H1 (cell line): Measurements from ENCODE around the gene LIMK2. TPM values are rescaled to one million over a fixed set of nuclear protein-coding genes. Genes with fewer than 3 reads are reported as not detected.
A peak's percentile ranks its signal among the peaks of the same experiment; 100 is the strongest.

Experiments used
- CTCF ChIA-PET: fragments of 300-600 bp; sonication (Branson Sonifier 250); formaldehyde crosslinking; loops from one replicate; lab custom pipeline; 2021; ENCODE audit not compliant: partially characterized antibody; lab: Charles Lee
- POLR2A ChIA-PET: fragments of 300-600 bp; sonication (Branson Sonifier 250); formaldehyde crosslinking; loops from one replicate; lab custom pipeline; 2021; ENCODE audit warnings: inconsistent platforms; ENCODE audit not compliant: partially characterized antibody; lab: Charles Lee
- DNase-seq, 2 experiments: peaks; one replicate each; pipeline versions ENCODE4 v3.0.0 to v3.0.0-alpha.2; 2010 to 2022; ENCODE audit warnings: low spot score in 2 of 2, low read depth in 1 of 2, mixed read lengths in 1 of 2
- FAIRE-seq: peaks from 2 replicates; lab custom pipeline; 2011; peaks lifted over from hg19 to GRCh38; lab: Jason Lieb, UNC
- H2AFZ ChIP-seq: 2 replicates; pipeline ENCODE4 v1.8.1; 2012; ENCODE audit warnings: low read length, inconsistent platforms
- H2AK5ac ChIP-seq: 2 replicates; pipeline ENCODE4 v1.6.1; 2013; ENCODE audit warnings: low read depth, low read length
- H2BK120ac ChIP-seq: replicated peaks from 2 replicates; pipeline ENCODE3; 2013; ENCODE audit warnings: low read depth, low read length, inconsistent platforms
- H2BK12ac ChIP-seq: 2 replicates; pipeline ENCODE4 v1.6.1; 2013; ENCODE audit warnings: low read depth, low read length
- H2BK15ac ChIP-seq: 2 replicates; pipeline ENCODE4 v1.6.1; 2013; ENCODE audit warnings: low read length
- H2BK20ac ChIP-seq: 2 replicates; pipeline ENCODE4 v1.6.1; 2013; ENCODE audit warnings: low read length
- H2BK5ac ChIP-seq: 2 replicates; pipeline ENCODE4 v1.6.1; 2013; ENCODE audit warnings: low read depth, low read length
- H3K14ac ChIP-seq: 2 replicates; pipeline ENCODE4 v1.6.1; 2013; ENCODE audit warnings: inconsistent platforms; ENCODE audit not compliant: insufficient read length
- H3K18ac ChIP-seq: 2 replicates; pipeline ENCODE4 v1.6.1; 2013; ENCODE audit warnings: low read length; ENCODE audit errors: extremely low read depth
- H3K23ac ChIP-seq: 2 replicates; pipeline ENCODE4 v1.6.1; 2013; ENCODE audit warnings: inconsistent platforms; ENCODE audit not compliant: insufficient read length
- H3K23me2 ChIP-seq: 2 replicates; pipeline ENCODE4 v1.6.1; 2013; ENCODE audit warnings: low read depth, low read length
- H3K27ac ChIP-seq: 2 replicates; pipeline ENCODE4 v1.6.1; 2011; ENCODE audit warnings: low read depth, low read length, inconsistent platforms
- H3K27me3 ChIP-seq, 4 experiments: replicated peaks in 1 of 4; 1 replicate in 1 of 4; 2 replicates in 3 of 4; pipeline versions ENCODE4 v1.6.1 to v1.8.1; 2011 to 2013; ENCODE audit warnings: low read length in 3 of 4, mild to moderate bottlenecking in 3 of 4, inconsistent platforms in 2 of 4, mixed read lengths in 2 of 4, moderate library complexity in 1 of 4; ENCODE audit not compliant: control insufficient read depth in 3 of 4, insufficient read depth in 3 of 4; ENCODE audit errors: extremely low read depth in 1 of 4
- H3K36me3 ChIP-seq, 4 experiments: 2 replicates each; pipeline versions ENCODE4 v1.6.1 to v1.8.1; 2011 to 2013; ENCODE audit warnings: mild to moderate bottlenecking in 4 of 4, low read length in 3 of 4, moderate library complexity in 2 of 4, control low read depth in 1 of 4, inconsistent platforms in 1 of 4; ENCODE audit not compliant: insufficient read depth in 4 of 4, control insufficient read depth in 2 of 4
- H3K4ac ChIP-seq: replicated peaks from 2 replicates; pipeline ENCODE3; 2013; ENCODE audit warnings: low read length, low read depth, mixed read lengths, inconsistent platforms; ENCODE audit not compliant: insufficient read length
- H3K4me1 ChIP-seq, 4 experiments: replicated peaks in 1 of 4; 1 replicate in 1 of 4; 2 replicates in 3 of 4; pipeline versions ENCODE4 v1.6.1 to v1.8.1; 2011 to 2013; ENCODE audit warnings: low read length in 3 of 4, inconsistent platforms in 2 of 4, mixed read lengths in 1 of 4; ENCODE audit not compliant: insufficient read depth in 4 of 4, control insufficient read depth in 3 of 4
- H3K4me2 ChIP-seq, 2 experiments: 2 replicates each; pipeline versions ENCODE4 v1.6.1 to v1.8.1; 2011 to 2013; ENCODE audit warnings: low read depth in 2 of 2, low read length in 2 of 2, control low read depth in 1 of 2, inconsistent platforms in 1 of 2, mild to moderate bottlenecking in 1 of 2; ENCODE audit not compliant: insufficient read depth in 1 of 2
- H3K4me3 ChIP-seq, 4 experiments: fragments of 200-600, 300-600 bp in 1 of 4; sonication (generic), shearing (Covaris generic), sonication (Bioruptor Twin) in 1 of 4; 2 replicates each; pipeline versions ENCODE4 v1.5.1 to v1.8.1; 2011 to 2016; ENCODE audit warnings: low read length in 4 of 4, low read depth in 3 of 4, control low read depth in 2 of 4, inconsistent platforms in 2 of 4, mild to moderate bottlenecking in 2 of 4, mixed read lengths in 1 of 4, moderate library complexity in 1 of 4; ENCODE audit not compliant: insufficient read depth in 2 of 4; ENCODE audit errors: extremely low read depth in 1 of 4
- H3K56ac ChIP-seq: replicated peaks from 2 replicates; pipeline ENCODE3; 2013; ENCODE audit warnings: low read depth, mild to moderate bottlenecking, mixed read lengths, low read length, inconsistent platforms; ENCODE audit not compliant: insufficient read length
- H3K79me1 ChIP-seq: 2 replicates; pipeline ENCODE4 v1.6.1; 2013; ENCODE audit warnings: low read depth, low read length, control low read depth
- H3K79me2 ChIP-seq, 2 experiments: 2 replicates each; pipeline versions ENCODE4 v1.6.1 to v1.8.1; 2012 to 2013; ENCODE audit warnings: low read length in 2 of 2, mild to moderate bottlenecking in 2 of 2, inconsistent platforms in 1 of 2; ENCODE audit not compliant: insufficient read depth in 2 of 2, control insufficient read depth in 1 of 2
- H3K9ac ChIP-seq, 4 experiments: replicated peaks in 1 of 4; 1 replicate in 1 of 4; 2 replicates in 3 of 4; pipeline versions ENCODE4 v1.6.1 to v1.8.1; 2011 to 2013; ENCODE audit warnings: low read depth in 3 of 4, low read length in 3 of 4, control low read depth in 2 of 4, mild to moderate bottlenecking in 2 of 4, moderate library complexity in 2 of 4, inconsistent platforms in 1 of 4; ENCODE audit errors: extremely low read depth in 1 of 4
- H3K9me3 ChIP-seq, 2 experiments: 2 replicates each; pipeline versions ENCODE4 v1.6.1 to v1.8.1; 2012 to 2013; ENCODE audit warnings: mild to moderate bottlenecking in 2 of 2, moderate library complexity in 2 of 2, control low read depth in 1 of 2, inconsistent platforms in 1 of 2, low read depth in 1 of 2, low read length in 1 of 2, mixed read lengths in 1 of 2; ENCODE audit not compliant: insufficient read depth in 2 of 2
- H4K20me1 ChIP-seq, 2 experiments: replicated peaks in 1 of 2; 2 replicates each; pipeline versions ENCODE3 to v1.8.1; 2011 to 2013; ENCODE audit warnings: inconsistent platforms in 2 of 2, low read length in 2 of 2, mild to moderate bottlenecking in 1 of 2; ENCODE audit not compliant: insufficient read depth in 2 of 2, control insufficient read depth in 1 of 2
- H4K5ac ChIP-seq: 2 replicates; pipeline ENCODE4 v1.6.1; 2013; ENCODE audit warnings: low read length, low read depth, mixed read lengths, inconsistent platforms; ENCODE audit not compliant: insufficient read length
- H4K8ac ChIP-seq: 2 replicates; pipeline ENCODE4 v1.8.0; 2013; ENCODE audit warnings: mild to moderate bottlenecking, moderate library complexity, low read length, inconsistent platforms; ENCODE audit not compliant: insufficient read depth; ENCODE audit errors: extremely low read depth
- H4K91ac ChIP-seq: replicated peaks from 2 replicates; pipeline ENCODE3; 2013; ENCODE audit warnings: low read length, mixed read lengths, inconsistent platforms; ENCODE audit not compliant: insufficient read length
- ATF3 ChIP-seq: IDR thresholded peaks from 2 replicates; pipeline ENCODE4 v1.6.1; 2011; ENCODE audit warnings: low read depth, mild to moderate bottlenecking, low read length; ENCODE audit not compliant: insufficient read depth
- BACH1 ChIP-seq: IDR thresholded peaks from 2 replicates; pipeline ENCODE4 v1.6.1; 2012; ENCODE audit warnings: low read length, improper control_type of control experiment
- E2F6 ChIP-seq: IDR thresholded peaks from 2 replicates; pipeline ENCODE4 v1.6.1; 2012; ENCODE audit warnings: inconsistent platforms
- KDM1A ChIP-seq: fragments of 200-600, 300-600 bp; sonication (generic); IDR thresholded peaks from 2 replicates; pipeline ENCODE4 v1.7.1; 2016; ENCODE audit warnings: mild to moderate bottlenecking, low read length, borderline replicate concordance
- POU5F1 ChIP-seq: IDR thresholded peaks from 2 replicates; pipeline ENCODE4 v1.6.1; 2011; ENCODE audit warnings: low read depth, mild to moderate bottlenecking, low read length, moderate library complexity
- RFX5 ChIP-seq: IDR thresholded peaks from 2 replicates; pipeline ENCODE4 v1.6.1; 2011; ENCODE audit warnings: low read depth, low read length, improper control_type of control experiment, borderline replicate concordance
- SIRT6 ChIP-seq: IDR thresholded peaks from one replicate; pipeline ENCODE4 v1.7.1; 2012; ENCODE audit warnings: low read length, inconsistent platforms
- SP4 ChIP-seq: IDR thresholded peaks from 2 replicates; pipeline ENCODE4 v1.6.1; 2012; ENCODE audit warnings: low read length, inconsistent platforms
- TAF1 ChIP-seq: IDR thresholded peaks from 2 replicates; pipeline ENCODE4 v1.6.1; 2011; ENCODE audit warnings: mild to moderate bottlenecking, low read depth, low read length
- WGBS, 2 experiments: shearing (Covaris generic) in 1 of 2; methylation state at CpG; one replicate each; pipeline versions ENCODE4 v1.1.6 to v1.1.7; 2013 to 2015; ENCODE audit warnings: low lambda C conversion rate in 2 of 2, mixed read lengths in 2 of 2, inconsistent platforms in 1 of 2, low coverage in 1 of 2, missing lambda C conversion rate in 1 of 2; ENCODE audit not compliant: insufficient replicate concordance in 2 of 2, insufficient coverage in 1 of 2, insufficient read length in 1 of 2; ENCODE audit errors: extremely low coverage in 1 of 2, missing lambda C conversion rate in 1 of 2; 5-methylcytosine and 5-hydroxymethylcytosine counted together
- polyA plus RNA-seq, 7 experiments: library from polyadenylated mRNA; depleted of rRNA in 3 of 7; stranded (reverse) in 5 of 7; unstranded in 2 of 7; fragments of >200 nt in 5 of 7; fragments of 200-250 nt in 2 of 7; gene quantifications; 1 replicate in 5 of 7; 2 replicates in 1 of 7; 4 replicates in 1 of 7; pipeline versions ENCODE4 v1.2.1 to v1.2.3, GENCODE V29; 2011 to 2013; ENCODE audit warnings: missing spikeins in 2 of 7, mixed read lengths in 2 of 7
- total RNA-seq: library from RNA; stranded (reverse); fragmentation: NEBNext Ultra II Directional; extraction: Animal tissue kit (Norgen Biotek cat#: 25700); gene quantifications from 2 replicates; pipeline ENCODE4 v1.2.1, GENCODE V29; 2021

The LIMK2 gene
- total and polyA plus RNA-seq, 2 of the 8 experiments (the other 6 are each of a cell fraction or from before 2014, with no cell fraction given): 13.2 to 37.6 TPM

GRCh38 chr22:31211482-31211861, 626 bp upstream of the LIMK2 start:
- TF ChIP-seq TAF1 (no peak), SP4 (0 out of 2 replicates have a peak, but pooled peaks have one; percentile 4), BACH1 (no peak), RFX5 (no peak), POU5F1 (no peak), E2F6 (no peak), KDM1A (no peak), ATF3 (no peak), SIRT6 (no peak)
- no peaks in the 10 kb centered on the region for H4K20me1 ChIP-seq
- no peak overlapping the region for H4K5ac ChIP-seq
- peak overlapping the region; percentile 13 for H3K4ac ChIP-seq
- no peak overlapping the region for H2AK5ac ChIP-seq
- FAIRE-seq (no peak), DNase-seq (no peak)
- peaks cover 5% of the 10 kb centered on the region for H3K79me1 ChIP-seq
- H3K14ac ChIP-seq: no peak overlapping the region
- H2BK15ac ChIP-seq: no peak overlapping the region
- H3K9me3 ChIP-seq: no peaks in the 10 kb centered on the region
- H3K79me2 ChIP-seq: peaks cover 0 to 37% of the 10 kb centered on the region in 2 experiments; a peak in 2 of 4 replicates
- no peak overlapping the region for H4K91ac ChIP-seq
- H2BK5ac ChIP-seq: no peak overlapping the region
- ChIA-PET CTCF (interaction anchor here (0.5 to 7.8 kb wide), 23 partner anchors 10 to 449 kb away, joined by 3 to 88 read pairs (median 6); partner anchors contain the start of genes PIK3IP1 and RNF185), POLR2A (interaction anchor here (0.8 to 4.5 kb wide), 8 partner anchors 9 to 135 kb away, joined by 4 to 30 read pairs (median 4); partner anchors contain the start of gene PATZ1)
- no peaks in the 10 kb centered on the region for H3K27me3 ChIP-seq
- peaks cover 5% of the 10 kb centered on the region; the same call in 1 of the 2 replicates for H3K23me2 ChIP-seq
- no peak overlapping the region for H4K8ac ChIP-seq
- peak overlapping the region; percentile 98 for H2AFZ ChIP-seq
- H3K4me1 ChIP-seq: peaks cover 0 to 7% (median 4%) of the 10 kb centered on the region in 4 experiments; a peak in 5 of 7 replicates
- no peak overlapping the region for H3K9ac ChIP-seq
- H3K23ac ChIP-seq: no peak overlapping the region
- H3K4me2 ChIP-seq: peak overlapping the region; percentile 61 to 98; a peak in 3 of 4 replicates
- H3K4me3 ChIP-seq: peak overlapping the region in 3 of 4 experiments; percentile 19 to 96 (median 38); a peak in 5 of 8 replicates
- no peak overlapping the region for H3K18ac ChIP-seq
- H2BK20ac ChIP-seq: no peak overlapping the region
- H2BK120ac ChIP-seq: no peak overlapping the region
- no peak overlapping the region for H3K56ac ChIP-seq
- 87% methylated on average over 7 of the region's 7 CpGs; no CpG with 5 or more reads in 1 of the 2 experiments for WGBS, 2 experiments
- no peak overlapping the region for H2BK12ac ChIP-seq
- H3K27ac ChIP-seq: no peak overlapping the region
- no peaks in the 10 kb centered on the region; a peak in 1 of 8 replicates for H3K36me3 ChIP-seq
